ENCODE data around the gene SLU7.
A peak's percentile ranks its signal among the peaks of the same experiment; 100 is the strongest.

The SLU7 gene

GRCh38 chr5:160432196-160432595 is 13.3 kb upstream of the SLU7 start:
- Histone ChIP-seq H3K4me2 (ENCODE audit: low read length) (peak overlapping the region; percentile 13; the same call in 1 of the 2 replicates), H3F3A (ENCODE audit: control insufficient read depth, insufficient read depth) (peaks cover 17% of the 10 kb centered on the region), H3K36me3 (ENCODE audit: control insufficient read depth, low read length) (peaks cover 33% of the 10 kb centered on the region), H3K27ac (ENCODE audit: low read depth, low read length) (no peak overlapping the region), H3K9me3 (ENCODE audit: control insufficient read depth, insufficient read depth, low read length) (no peaks in the 10 kb centered on the region), H3K79me2 (ENCODE audit: control insufficient read depth, low read length) (peaks cover 6% of the 10 kb centered on the region; the same call in 1 of the 2 replicates), H3K4me3 (ENCODE audit: low read length) (no peak overlapping the region), H4K20me1 (ENCODE audit: control insufficient read depth, insufficient read depth, low read depth, low read length) (no peaks in the 10 kb centered on the region), H3K4me1 (ENCODE audit: control insufficient read depth, low read length) (peaks cover 94% of the 10 kb centered on the region), H3K9me2 (replicated peaks; ENCODE audit: control insufficient read depth, low read length) (no peaks in the 10 kb centered on the region), H3K27me3 (ENCODE audit: control insufficient read depth, low read length) (no peaks in the 10 kb centered on the region)
- TF ChIP-seq EZH2phosphoT487 (IDR thresholded peaks at IDR 0.05; ENCODE audit: borderline replicate concordance, low read length) (no peak), CTCF (IDR thresholded peaks at IDR 0.05; ENCODE audit: low read depth, low read length, poor library complexity, severe bottlenecking) (no peak)

- H3K36me3 ChIP-seq (ENCODE audit: control insufficient read depth, low read length): peaks cover 79% of the 10 kb centered on the region
- TF ChIP-seq EZH2phosphoT487 (IDR thresholded peaks at IDR 0.05; ENCODE audit: borderline replicate concordance, low read length): no peak
- no peak for TF ChIP-seq CTCF (IDR thresholded peaks at IDR 0.05; ENCODE audit: low read depth, low read length, poor library complexity, severe bottlenecking)
These were observed 8.7 kb upstream of the SLU7 start for GRCh38 chr5:160427607-160428006.

GRCh38 chr5:160423099-160423498 is 4.2 kb upstream of the SLU7 start:
- H3K36me3 ChIP-seq (ENCODE audit: control insufficient read depth, low read length): peaks cover 66% of the 10 kb centered on the region
- H3K27ac ChIP-seq (ENCODE audit: low read depth, low read length): peak overlapping the region; percentile 74
- peaks cover 71% of the 10 kb centered on the region for H3K4me1 ChIP-seq (ENCODE audit: control insufficient read depth, low read length)

More at GRCh38 chr5:160427607-160428006, 8.7 kb upstream of the SLU7 start:
- no peak overlapping the region for H3K4me3 ChIP-seq (ENCODE audit: low read length)
- H3K27ac ChIP-seq (ENCODE audit: low read depth, low read length): no peak overlapping the region
- no peak overlapping the region for H3K4me2 ChIP-seq (ENCODE audit: low read length)
- H4K20me1 ChIP-seq (ENCODE audit: control insufficient read depth, insufficient read depth, low read depth, low read length): no peaks in the 10 kb centered on the region
- no peaks in the 10 kb centered on the region for H3K9me2 ChIP-seq (replicated peaks; ENCODE audit: control insufficient read depth, low read length)
- peaks cover 90% of the 10 kb centered on the region for H3K4me1 ChIP-seq (ENCODE audit: control insufficient read depth, low read length)
- no peaks in the 10 kb centered on the region for H3K27me3 ChIP-seq (ENCODE audit: control insufficient read depth, low read length)
- H3F3A ChIP-seq (ENCODE audit: control insufficient read depth, insufficient read depth): peaks cover 43% of the 10 kb centered on the region
- H3K9me3 ChIP-seq (ENCODE audit: control insufficient read depth, insufficient read depth, low read length): no peaks in the 10 kb centered on the region
- peaks cover 48% of the 10 kb centered on the region for H3K79me2 ChIP-seq (ENCODE audit: control insufficient read depth, low read length)

More at GRCh38 chr5:160423099-160423498, 4.2 kb upstream of the SLU7 start:
- Histone ChIP-seq H3K9me2 (replicated peaks; ENCODE audit: control insufficient read depth, low read length) (no peaks in the 10 kb centered on the region), H3K79me2 (ENCODE audit: control insufficient read depth, low read length) (peaks cover 75% of the 10 kb centered on the region), H4K20me1 (ENCODE audit: control insufficient read depth, insufficient read depth, low read depth, low read length) (no peaks in the 10 kb centered on the region), H3K4me3 (ENCODE audit: low read length) (peak overlapping the region; percentile 93), H3K4me2 (ENCODE audit: low read length) (peak overlapping the region; percentile 77), H3F3A (ENCODE audit: control insufficient read depth, insufficient read depth) (peaks cover 40% of the 10 kb centered on the region), H3K9me3 (ENCODE audit: control insufficient read depth, insufficient read depth, low read length) (no peaks in the 10 kb centered on the region), H3K27me3 (ENCODE audit: control insufficient read depth, low read length) (no peaks in the 10 kb centered on the region)
- TF ChIP-seq CTCF (IDR thresholded peaks at IDR 0.05; ENCODE audit: low read depth, low read length, poor library complexity, severe bottlenecking) (no peak), EZH2phosphoT487 (IDR thresholded peaks at IDR 0.05; ENCODE audit: borderline replicate concordance, low read length) (no peak)

Measured in DOHH2 (cell line).